NCI-H345 (cell line): Measurements from ENCODE around the gene RECQL5.
"Not testable (repeated sequence)": the region's sequence is repeated elsewhere in the genome, so short reads cannot be mapped to it uniquely, and the experiment has no call there.

Experiments used
- DNase-seq: peaks from one replicate; lab custom pipeline; 2025; lab: John Stamatoyannopoulos, UW

The RECQL5 gene

DNA sequence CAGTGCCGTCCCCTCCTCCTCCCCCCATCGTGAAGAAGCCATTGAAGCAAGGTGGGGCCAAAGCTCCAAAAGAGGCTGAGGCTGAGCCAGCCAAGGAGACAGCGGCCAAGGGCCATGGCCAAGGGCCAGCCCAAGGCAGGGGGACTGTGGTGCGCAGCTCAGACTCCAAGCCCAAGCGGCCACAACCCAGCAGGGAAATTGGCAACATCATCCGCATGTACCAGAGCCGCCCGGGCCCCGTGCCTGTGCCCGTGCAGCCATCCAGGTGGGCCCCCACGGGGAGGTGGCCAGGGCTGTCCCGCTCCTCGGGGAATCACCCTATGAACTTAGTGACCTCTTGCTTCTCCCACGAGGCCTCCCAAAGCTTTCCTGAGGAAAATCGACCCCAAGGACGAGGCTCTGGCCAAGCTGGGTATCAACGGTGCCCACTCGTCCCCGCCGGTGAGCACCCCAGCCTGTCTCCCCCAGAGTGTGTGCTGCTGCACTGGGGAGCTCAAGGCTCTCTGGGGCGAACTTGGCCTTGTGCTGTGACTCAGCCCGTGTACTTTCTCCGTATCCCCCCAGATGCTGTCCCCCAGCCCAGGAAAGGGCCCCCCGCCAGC lies 50.3 kb downstream of the RECQL5 start:
- DNase-seq = no peak

- DNase-seq = no peak
These were observed 51.7 kb downstream of the RECQL5 start for GRCh38 chr17:75615301-75615700.

DNA sequence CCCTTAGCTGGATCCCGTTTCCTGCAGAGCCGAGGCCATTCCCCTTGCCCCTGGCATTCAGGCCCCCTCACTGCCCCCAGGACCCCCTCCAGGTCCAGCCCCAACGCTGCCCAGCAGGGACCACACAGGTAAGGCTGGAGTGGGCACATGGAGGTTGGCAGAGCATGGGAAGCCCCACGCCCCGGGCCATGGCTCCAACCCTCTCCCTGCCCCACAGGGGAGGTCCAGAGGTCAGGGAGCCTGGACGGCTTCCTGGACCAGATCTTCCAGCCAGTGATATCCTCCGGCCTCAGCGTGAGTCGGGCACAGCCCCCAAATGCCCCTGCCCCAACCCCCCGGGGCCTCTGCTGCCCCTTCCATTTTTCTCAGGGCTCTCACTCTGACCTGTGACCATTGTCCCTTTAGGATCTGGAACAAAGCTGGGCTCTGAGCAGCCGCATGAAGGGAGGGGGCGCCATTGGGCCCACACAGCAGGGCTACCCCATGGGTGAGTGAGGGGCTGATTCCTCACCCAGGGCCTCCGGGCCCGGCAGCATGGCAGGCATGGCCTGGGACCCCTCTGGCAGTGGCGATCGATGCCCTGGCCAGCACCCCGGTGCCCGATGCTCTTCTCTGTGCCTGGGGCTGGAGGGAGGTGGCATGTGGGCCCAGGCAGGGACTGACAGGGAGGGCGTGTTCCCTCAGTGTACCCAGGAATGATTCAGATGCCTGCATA lies 52.2 kb downstream of the RECQL5 start:
- no peak for DNase-seq

DNA sequence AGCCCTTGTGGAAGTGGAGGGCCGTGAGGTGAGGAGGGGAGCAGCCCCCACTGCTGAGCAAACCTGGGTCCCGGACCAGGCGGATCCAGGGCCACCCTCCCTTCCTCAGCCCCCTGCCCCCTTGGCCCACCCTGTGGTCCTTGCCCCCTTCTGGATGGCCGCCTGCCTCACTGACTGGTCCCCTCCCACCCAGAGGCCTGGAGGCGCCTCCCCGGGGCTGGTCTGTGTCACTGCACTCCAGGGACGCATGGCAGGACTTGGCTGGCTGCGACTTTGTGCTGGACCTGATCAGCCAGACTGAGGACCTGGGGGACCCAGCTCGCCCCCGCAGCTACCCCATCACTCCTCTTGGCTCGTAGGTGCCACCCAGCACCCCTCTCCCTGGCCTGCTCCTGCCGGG lies 52.9 kb downstream of the RECQL5 start:
- no peak for DNase-seq

DNA sequence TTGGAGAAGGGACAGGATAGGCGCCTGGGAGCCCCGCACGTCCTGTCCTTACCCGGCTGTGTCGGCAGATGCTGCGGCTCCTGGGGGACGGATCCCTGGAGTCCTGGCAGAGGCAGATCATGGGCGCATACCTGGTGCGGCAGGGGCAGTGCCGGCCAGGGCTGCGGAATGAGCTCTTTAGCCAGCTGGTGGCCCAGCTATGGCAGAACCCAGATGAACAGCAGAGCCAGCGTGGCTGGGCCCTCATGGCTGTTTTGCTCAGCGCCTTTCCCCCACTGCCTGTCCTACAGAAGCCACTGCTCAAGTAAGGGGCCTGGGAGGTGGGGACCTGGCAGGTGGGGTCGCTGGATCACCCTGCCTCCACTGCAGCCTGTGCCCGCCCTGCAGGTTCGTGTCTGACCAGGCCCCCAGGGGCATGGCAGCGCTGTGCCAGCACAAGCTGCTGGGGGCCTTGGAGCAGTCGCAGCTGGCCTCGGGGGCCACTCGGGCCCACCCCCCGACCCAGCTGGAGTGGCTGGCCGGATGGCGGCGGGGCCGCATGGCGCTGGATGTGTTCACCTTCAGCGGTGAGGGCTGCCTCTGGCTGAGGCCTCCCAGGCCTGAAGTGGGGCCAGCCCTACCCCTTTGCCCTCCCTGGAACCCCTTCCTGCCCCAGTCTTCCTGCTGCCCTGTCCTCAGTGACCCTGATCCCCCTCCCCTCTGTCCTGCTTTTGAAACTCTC lies 53.9 kb downstream of the RECQL5 start:
- DNase-seq = no peak

GRCh38 chr17:75611851-75612429 lies 55.0 kb downstream of the RECQL5 start:
- DNase-seq = no peak

- no peak for DNase-seq
These were observed 56.6 kb downstream of the RECQL5 start for GRCh38 chr17:75610103-75610984.

GRCh38 chr17:75607086-75607485 lies 59.9 kb downstream of the RECQL5 start:
- DNase-seq = no peak

DNA sequence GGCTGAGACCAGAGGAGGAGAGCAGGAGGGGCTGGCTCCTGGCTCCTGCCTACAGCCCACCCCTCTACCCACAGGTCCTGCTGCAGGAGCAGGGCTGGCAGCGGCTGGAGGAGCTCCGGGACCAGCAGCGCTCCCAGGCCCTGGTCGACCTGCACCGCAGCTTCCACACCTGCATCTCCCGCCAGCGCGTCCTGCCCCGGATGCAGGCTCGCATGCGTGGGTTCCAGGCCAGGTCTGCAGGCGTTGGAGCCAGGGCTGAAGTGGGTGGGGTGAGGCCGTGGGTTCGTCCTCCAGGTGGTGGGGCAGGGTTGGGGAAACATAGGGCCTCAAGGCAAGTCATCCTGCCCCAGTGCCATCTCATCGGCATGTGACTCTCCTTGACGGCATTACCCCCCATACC lies 61.2 kb downstream of the RECQL5 start:
- DNase-seq = no peak

GRCh38 chr17:75604034-75604695 lies 62.8 kb downstream of the RECQL5 start:
- no peak for DNase-seq

GRCh38 chr17:75603123-75603522 lies 63.8 kb downstream of the RECQL5 start:
- no peak for DNase-seq

DNA sequence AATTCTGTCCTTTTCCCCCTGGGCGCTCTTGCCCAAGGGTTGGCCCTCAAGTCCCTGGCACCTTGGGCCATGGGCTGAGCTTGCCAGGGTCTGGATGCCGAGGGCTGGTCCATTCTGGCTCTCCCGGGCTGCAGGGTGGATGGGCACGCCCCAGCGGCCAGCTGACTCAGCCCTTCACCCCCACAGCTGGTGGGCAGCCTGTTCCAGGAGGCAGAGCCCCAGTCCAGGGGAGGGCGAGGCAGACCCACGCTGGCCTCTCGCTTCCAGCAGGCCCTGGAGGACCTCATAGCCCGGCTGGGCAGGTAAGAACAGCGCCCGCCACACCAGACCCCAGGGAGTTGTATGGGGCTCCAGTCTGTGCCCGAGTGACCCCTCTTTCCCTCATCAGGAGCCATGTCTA lies 64.3 kb downstream of the RECQL5 start:
- no peak for DNase-seq

DNA sequence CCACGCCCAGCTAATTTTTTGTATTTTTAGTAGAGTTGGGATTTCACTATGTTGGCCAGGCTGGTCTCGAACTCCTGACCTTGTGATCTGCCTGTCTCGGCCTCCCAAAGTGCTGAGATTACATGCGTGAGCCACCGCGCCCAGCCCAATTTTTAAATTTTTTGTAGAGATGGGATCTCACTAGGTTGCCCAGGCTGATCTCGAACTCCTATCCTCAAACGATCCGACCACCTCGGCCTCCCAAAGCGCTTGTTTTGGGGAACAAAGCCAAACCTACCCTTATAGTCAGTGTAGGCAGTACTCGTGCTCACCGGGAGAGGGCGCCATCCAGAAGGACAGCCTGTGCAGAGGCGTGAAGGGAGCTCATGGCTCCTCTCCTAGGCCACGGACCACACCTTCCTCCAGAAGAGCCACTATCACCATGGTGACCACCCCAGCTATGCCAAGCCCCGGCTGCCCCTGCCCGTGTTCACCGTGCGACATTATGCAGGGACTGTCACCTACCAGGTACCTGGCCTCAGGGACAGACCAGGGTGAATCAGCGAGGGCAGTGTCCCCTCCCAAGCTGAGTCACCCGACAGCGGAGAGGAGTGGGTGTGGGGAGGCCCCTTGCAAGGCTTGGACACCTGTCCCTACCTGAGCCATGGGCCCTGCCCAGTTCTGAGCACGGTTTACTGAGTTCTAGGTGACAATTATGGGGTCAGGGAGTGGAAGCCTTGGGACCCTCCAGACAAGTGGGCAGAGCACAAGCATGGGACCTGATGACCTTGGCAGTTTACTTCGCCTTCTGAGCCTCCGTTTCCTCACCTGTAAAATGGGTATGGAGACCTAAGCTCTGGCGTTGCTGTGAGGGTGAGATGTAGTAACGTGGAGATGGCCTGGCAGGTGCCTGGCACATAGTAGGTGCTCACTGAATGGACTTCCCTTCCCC lies 65.6 kb downstream of the RECQL5 start:
- DNase-seq = peak; percentile 29

- no peak for DNase-seq
These were observed 70.5 kb downstream of the RECQL5 start for GRCh38 chr17:75596320-75597087.

- DNase-seq = no peak
These were observed 71.0 kb downstream of the RECQL5 start for GRCh38 chr17:75595920-75596313.

DNA sequence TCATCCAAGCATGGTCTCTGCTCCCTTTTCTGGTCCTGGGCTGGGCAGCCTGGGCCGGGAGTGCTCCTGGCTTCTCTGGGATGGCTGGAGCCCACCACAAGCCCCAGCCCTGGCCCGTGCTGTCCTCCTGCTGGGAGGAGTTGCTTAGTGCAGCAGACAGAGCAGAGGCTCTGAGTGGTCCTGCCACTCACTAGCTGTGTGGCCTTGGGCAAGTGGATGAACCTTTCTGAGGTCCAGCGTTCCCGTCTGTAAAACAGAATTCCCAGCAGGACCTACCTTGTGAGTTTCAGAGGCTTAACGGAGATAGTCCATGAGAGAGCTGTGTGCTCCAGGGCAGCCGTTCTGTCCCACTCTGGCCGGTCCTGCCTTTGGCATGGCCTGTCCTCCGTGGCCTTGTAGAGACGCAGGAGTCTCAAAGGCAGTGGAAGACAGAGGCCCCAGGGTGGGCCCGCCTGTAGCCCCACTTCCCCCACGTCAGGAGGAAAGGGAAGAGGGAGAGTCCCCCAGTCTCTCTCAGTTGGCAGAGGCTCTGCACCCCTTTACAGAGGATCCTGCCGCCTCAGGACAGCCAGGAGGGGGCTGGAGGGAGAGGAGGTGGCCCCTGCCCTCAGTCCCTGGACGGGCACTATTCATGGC lies 71.6 kb downstream of the RECQL5 start:
- DNase-seq = no peak

GRCh38 chr17:75594499-75595283 lies 72.3 kb downstream of the RECQL5 start:
- DNase-seq = no peak

DNA sequence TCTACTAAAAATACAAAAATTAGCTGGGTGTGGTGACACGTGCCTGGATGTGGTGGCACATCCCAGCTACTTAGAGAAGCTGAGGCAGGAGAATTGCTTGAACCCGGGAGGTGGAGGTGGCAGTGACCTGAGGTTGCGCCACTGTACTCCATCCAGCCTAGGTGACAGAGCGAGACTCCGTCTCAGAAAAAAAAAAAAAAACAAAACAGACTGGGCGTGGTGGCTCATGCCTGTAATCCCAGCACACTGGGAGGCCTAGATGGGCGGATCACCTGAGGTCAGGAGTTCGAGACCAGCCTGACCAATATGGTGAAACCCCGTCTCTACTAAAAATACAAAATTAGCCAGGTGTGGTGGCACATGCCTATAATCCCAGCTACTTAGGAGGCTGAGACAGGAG lies 73.5 kb downstream of the RECQL5 start:
- DNase-seq = not testable (repeated sequence)
